NB4 (cell line): ENCODE data around the gene CPD.

Experiments
- CTCF ChIP-seq: IDR thresholded peaks from one replicate; pipeline ENCODE4 v1.5.1; 2012; ENCODE audit warnings: low read depth, low read length
- POLR2A ChIP-seq: IDR thresholded peaks from 2 replicates; pipeline ENCODE4 v1.6.1; 2011; ENCODE audit warnings: mild to moderate bottlenecking; ENCODE audit not compliant: insufficient read length; ENCODE audit errors: extremely low read depth
- TF ChIP-seq, protein P1 (sequence below): IDR thresholded peaks from 2 replicates; pipeline ENCODE4 v1.6.1; 2011; ENCODE audit warnings: low read depth, low read length

DNA sequence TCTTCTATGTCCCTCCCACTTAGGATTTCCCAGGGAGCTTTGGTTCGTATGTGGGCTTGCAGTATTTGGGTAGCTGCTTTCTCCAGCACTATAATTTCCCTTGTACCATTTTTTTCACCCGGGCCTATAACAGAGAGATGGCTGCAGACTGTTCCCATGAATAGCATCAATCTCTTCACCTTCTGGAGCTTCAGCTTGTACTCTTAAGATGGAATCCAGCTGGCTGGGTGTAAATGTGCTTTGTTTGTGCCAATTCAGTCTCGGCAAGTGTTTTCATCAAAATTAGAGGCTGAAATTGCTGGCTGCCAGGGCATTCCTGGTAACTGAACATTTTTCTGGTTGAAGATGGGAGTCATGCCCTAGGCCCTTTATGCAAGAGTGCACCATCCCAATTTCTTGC is 12.2 kb upstream of the CPD start:
- TF ChIP-seq POLR2A = no peak
- TF ChIP-seq CTCF = no peak
- TF ChIP-seq, protein P1, sequence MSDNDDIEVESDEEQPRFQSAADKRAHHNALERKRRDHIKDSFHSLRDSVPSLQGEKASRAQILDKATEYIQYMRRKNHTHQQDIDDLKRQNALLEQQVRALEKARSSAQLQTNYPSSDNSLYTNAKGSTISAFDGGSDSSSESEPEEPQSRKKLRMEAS = no peak
